HepG2 (cell line): ENCODE data around the gene RTN3.

Experiments used
- ATF3 ChIP-seq: sonication (generic); formaldehyde crosslinking; IDR thresholded peaks from 2 replicates; pipeline ENCODE4 v1.4.0; 2020; ENCODE audit warnings: missing genetic modification reagents
- CTCF ChIP-seq: sonication (generic); formaldehyde crosslinking; IDR thresholded peaks from 2 replicates; pipeline ENCODE4 v1.5.0; 2020; ENCODE audit warnings: mild to moderate bottlenecking, missing genetic modification reagents, moderate library complexity
- EHMT2 ChIP-seq: fragments of 200-600 bp; sonication (generic); IDR thresholded peaks from 2 replicates; pipeline ENCODE4 v1.7.0; 2017; ENCODE audit warnings: antibody characterized with exemption, low read depth, low read length, borderline replicate concordance
- NFE2L1 ChIP-seq: sonication (generic); formaldehyde crosslinking; IDR thresholded peaks from 2 replicates; pipeline ENCODE4 v1.4.0; 2020; ENCODE audit warnings: missing genetic modification reagents, mild to moderate bottlenecking, borderline replicate concordance
- POLR2A ChIP-seq, 2 experiments: IDR thresholded peaks; 2 replicates each; pipeline ENCODE4 v1.6.1; 2011; ENCODE audit warnings: low read depth in 2 of 2, low read length in 2 of 2, mild to moderate bottlenecking in 1 of 2, moderate library complexity in 1 of 2; ENCODE audit not compliant: insufficient read depth in 1 of 2
- RXRA ChIP-seq: sonication (generic); formaldehyde crosslinking; IDR thresholded peaks from 2 replicates; pipeline ENCODE4 v1.5.1; 2020; ENCODE audit warnings: missing genetic modification reagents
- SMC3 ChIP-seq: IDR thresholded peaks from 2 replicates; pipeline ENCODE4 v1.6.1; 2011; ENCODE audit warnings: low read length, improper control_type of control experiment
- YEATS2 ChIP-seq: sonication (generic); formaldehyde crosslinking; IDR thresholded peaks from 2 replicates; pipeline ENCODE4 v1.4.0; 2020; ENCODE audit warnings: missing genetic modification reagents, borderline replicate concordance

- TF ChIP-seq CTCF (CRISPR knock-in tag) (no peak), RXRA (CRISPR knock-in tag) (no peak), ATF3 (CRISPR knock-in tag) (no peak), YEATS2 (CRISPR knock-in tag) (no peak), SMC3 (no peak), POLR2A (IDR thresholded peaks at IDR 0.05; ENCODE audit: insufficient read depth in 1 of 2, low read depth in 2 of 2, low read length in 2 of 2) (no peak), EHMT2 (no peak), NFE2L1 (CRISPR knock-in tag) (no peak)
These were observed 39.3 kb downstream of the RTN3 start for GRCh38 chr11:63720611-63721010.
